Peyer's patch (tissue), 4 donors: ENCODE results near the gene CACNB1. TPM values are rescaled to one million over a fixed set of nuclear protein-coding genes. Genes with fewer than 3 reads are reported as not detected.

ENCODE experiments used
- DNase-seq, 3 donors: peaks; one replicate each; pipeline ENCODE4 v3.0.0-alpha.2; 2017 to 2019
- H3K27ac ChIP-seq, 4 donors: fragments of 200-600 bp; sonication (generic); one replicate each; pipeline ENCODE4 v1.5.1; 2016 to 2019
- H3K27me3 ChIP-seq, 2 donors: fragments of 200-600 bp; sonication (generic); one replicate each; pipeline ENCODE4 v1.5.1; 2019
- H3K36me3 ChIP-seq, 3 donors: fragments of 200-600 bp; sonication (generic); one replicate each; pipeline ENCODE4 v1.5.1; 2016 to 2019
- H3K4me1 ChIP-seq, 4 donors: fragments of 200-600 bp; sonication (generic); one replicate each; pipeline ENCODE4 v1.5.1; 2016 to 2019
- H3K4me3 ChIP-seq, 4 donors: fragments of 200-600 bp; sonication (generic); 1 replicate in 3 of 4; 2 replicates in 1 of 4; pipeline ENCODE4 v1.5.1; 2016 to 2019; ENCODE audit warnings: mild to moderate bottlenecking in 1 of 4
- H3K9me3 ChIP-seq, 4 donors: fragments of 200-600 bp; sonication (generic); one replicate each; pipeline ENCODE4 v1.5.1; 2016 to 2019; ENCODE audit warnings: mild to moderate bottlenecking in 1 of 4
- CTCF ChIP-seq, 6 experiments: fragments of 450-650 bp in 4 of 6; fragments of 200-600 bp in 2 of 6; sonication (generic) in 1 of 6; IDR thresholded peaks; one replicate each; pipeline ENCODE4 v1.5.1; 2017 to 2019; ENCODE audit warnings: antibody characterized with exemption in 6 of 6, mild to moderate bottlenecking in 3 of 6, moderate library complexity in 1 of 6
- POLR2A ChIP-seq, 2 donors: fragments of 450-650 bp; IDR thresholded peaks; one replicate each; pipeline ENCODE4 v1.5.1; 2017; ENCODE audit warnings: antibody characterized with exemption in 2 of 2, mild to moderate bottlenecking in 2 of 2, moderate library complexity in 2 of 2
- total RNA-seq, 4 donors: library from RNA; depleted of rRNA; stranded (reverse); fragments of >200 nt; gene quantifications; one replicate each; pipeline ENCODE4 v1.1.0, GENCODE V29; 2016

The CACNB1 gene
- total RNA-seq, 4 donors from 2014 or later = 2.5 to 5.0 (median 2.8) TPM

GRCh38 chr17:39174920-39175694, 22.4 kb downstream of the CACNB1 start:
- Histone ChIP-seq H3K36me3 (no peaks in the 10 kb centered on the region), H3K27ac (no peak overlapping the region), H3K27me3 (no peaks in the 10 kb centered on the region), H3K4me1 (peaks cover 0 to 4% (median 2%) of the 10 kb centered on the region in 4 donors), H3K4me3 (no peak overlapping the region), H3K9me3 (no peaks in the 10 kb centered on the region)
- TF ChIP-seq POLR2A (IDR thresholded peaks at IDR 0.05) (no peak), CTCF (IDR thresholded peaks at IDR 0.05) (peak; percentile 50 to 88 (median 70))
- DNase-seq = peak; percentile 66 to 90 (median 68)

- no peaks in the 10 kb centered on the region for H3K36me3 ChIP-seq
- H3K9me3 ChIP-seq = no peaks in the 10 kb centered on the region
- TF ChIP-seq POLR2A (IDR thresholded peaks at IDR 0.05) = no peak
- no peak for TF ChIP-seq CTCF (IDR thresholded peaks at IDR 0.05)
- H3K27me3 ChIP-seq = no peaks in the 10 kb centered on the region
- H3K4me3 ChIP-seq = no peak overlapping the region
- H3K4me1 ChIP-seq = peaks cover 0 to 4% (median 2%) of the 10 kb centered on the region in 4 donors
- no peak overlapping the region for H3K27ac ChIP-seq
- no peak for DNase-seq
Measured at GRCh38 chr17:39173526-39174274, 23.8 kb downstream of the CACNB1 start.

GRCh38 chr17:39173080-39173479, 24.4 kb downstream of the CACNB1 start:
- H3K27me3 ChIP-seq = no peaks in the 10 kb centered on the region
- no peak for DNase-seq
- peaks cover 0 to 4% (median 2%) of the 10 kb centered on the region in 4 donors for H3K4me1 ChIP-seq
- no peaks in the 10 kb centered on the region for H3K36me3 ChIP-seq
- no peak for TF ChIP-seq POLR2A (IDR thresholded peaks at IDR 0.05)
- no peak for TF ChIP-seq CTCF (IDR thresholded peaks at IDR 0.05)
- H3K27ac ChIP-seq = no peak overlapping the region
- H3K9me3 ChIP-seq = peaks cover 0 to 3% (median 0%) of the 10 kb centered on the region in 4 donors
- H3K4me3 ChIP-seq = no peak overlapping the region

GRCh38 chr17:39171933-39172332, 25.5 kb downstream of the CACNB1 start:
- Histone ChIP-seq H3K4me1 (peaks cover 0 to 4% (median 2%) of the 10 kb centered on the region in 4 donors), H3K4me3 (no peak overlapping the region), H3K9me3 (peaks cover 0 to 3% (median 0%) of the 10 kb centered on the region in 4 donors), H3K36me3 (no peaks in the 10 kb centered on the region), H3K27ac (no peak overlapping the region), H3K27me3 (no peaks in the 10 kb centered on the region)
- DNase-seq = no peak
- no peak for TF ChIP-seq CTCF (IDR thresholded peaks at IDR 0.05)
- no peak for TF ChIP-seq POLR2A (IDR thresholded peaks at IDR 0.05)

- TF ChIP-seq POLR2A (IDR thresholded peaks at IDR 0.05) (no peak), CTCF (IDR thresholded peaks at IDR 0.05) (no peak)
- H3K4me1 ChIP-seq = peaks cover 0 to 7% (median 2%) of the 10 kb centered on the region in 4 donors
- H3K27ac ChIP-seq = no peak overlapping the region
- no peak for DNase-seq
- peaks cover 0 to 3% (median 0%) of the 10 kb centered on the region in 4 donors for H3K9me3 ChIP-seq
- H3K27me3 ChIP-seq = no peaks in the 10 kb centered on the region
- no peaks in the 10 kb centered on the region for H3K36me3 ChIP-seq
- no peak overlapping the region for H3K4me3 ChIP-seq
Measured at GRCh38 chr17:39170558-39170957, 26.9 kb downstream of the CACNB1 start.
